ENCODE measurements around the gene TICAM2.

- no peak for TF ChIP-seq CTCF (IDR thresholded peaks at IDR 0.05; ENCODE audit: poor library complexity)
- TF ChIP-seq EZH2 (IDR thresholded peaks at IDR 0.05; ENCODE audit: borderline replicate concordance), result no peak
These were observed 39.7 kb upstream of the TICAM2 start for GRCh38 chr5:115641948-115642347.

All from hepatocyte (in vitro differentiated cells).